ENCODE measurements around the gene RNF7.
"Not testable (repeated sequence)": the region's sequence is repeated elsewhere in the genome, so short reads cannot be mapped to it uniquely, and the experiment has no call there.

Gene RNF7

DNA sequence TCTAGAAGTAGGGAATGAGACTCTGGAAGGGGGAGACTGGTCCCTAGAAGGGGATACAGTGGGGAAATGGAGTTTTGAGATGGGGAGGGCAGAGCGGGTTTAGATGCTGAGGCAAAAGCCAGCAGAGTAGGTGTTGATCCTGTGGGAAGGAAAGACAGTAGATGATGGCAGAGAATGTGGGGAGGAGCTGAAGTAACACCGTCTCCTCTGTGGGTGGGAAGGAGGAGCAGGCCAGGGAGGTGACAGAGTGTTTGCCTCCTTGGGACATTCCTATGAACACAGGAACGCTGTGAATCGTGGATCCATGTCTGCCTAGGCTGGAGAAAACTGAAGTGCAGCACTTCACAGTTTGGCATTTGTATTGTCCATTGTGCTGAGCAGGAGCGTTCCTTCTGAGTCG, 45.5 kb downstream of the RNF7 start:
- no peak for DNase-seq

GRCh38 chr3:141784096-141784495, 46.0 kb downstream of the RNF7 start:
- DNase-seq, result no peak

DNA sequence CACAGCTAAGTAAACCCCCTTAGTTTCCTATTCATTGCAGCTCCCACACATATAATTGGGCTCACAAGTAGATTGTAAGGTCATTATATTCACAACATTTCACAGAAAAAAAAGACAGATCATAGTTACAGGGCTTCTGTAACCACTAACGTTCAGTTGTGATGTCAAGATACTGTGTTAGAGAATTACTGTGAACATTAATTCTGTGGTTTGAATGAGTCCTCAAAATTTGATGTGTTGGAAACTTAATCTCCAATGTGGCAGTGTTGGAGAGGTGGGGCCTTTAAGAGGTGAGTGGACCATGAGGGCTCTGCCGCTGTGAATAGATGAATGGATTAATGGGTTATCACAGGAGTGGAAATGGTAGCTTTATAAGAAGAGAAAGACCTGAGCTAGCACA, 46.4 kb downstream of the RNF7 start:
- DNase-seq, result no peak

GRCh38 chr3:141788149-141788548, 50.1 kb downstream of the RNF7 start:
- DNase-seq, result no peak

- DNase-seq, result not testable (repeated sequence)
These were observed 50.7 kb downstream of the RNF7 start for GRCh38 chr3:141788750-141789149.

- no peak for DNase-seq
These were observed 51.2 kb downstream of the RNF7 start for GRCh38 chr3:141789281-141789680.

GRCh38 chr3:141790171-141790570, 52.1 kb downstream of the RNF7 start:
- DNase-seq, result no peak

GRCh38 chr3:141792495-141792894, 54.4 kb downstream of the RNF7 start:
- DNase-seq, result no peak

DNA sequence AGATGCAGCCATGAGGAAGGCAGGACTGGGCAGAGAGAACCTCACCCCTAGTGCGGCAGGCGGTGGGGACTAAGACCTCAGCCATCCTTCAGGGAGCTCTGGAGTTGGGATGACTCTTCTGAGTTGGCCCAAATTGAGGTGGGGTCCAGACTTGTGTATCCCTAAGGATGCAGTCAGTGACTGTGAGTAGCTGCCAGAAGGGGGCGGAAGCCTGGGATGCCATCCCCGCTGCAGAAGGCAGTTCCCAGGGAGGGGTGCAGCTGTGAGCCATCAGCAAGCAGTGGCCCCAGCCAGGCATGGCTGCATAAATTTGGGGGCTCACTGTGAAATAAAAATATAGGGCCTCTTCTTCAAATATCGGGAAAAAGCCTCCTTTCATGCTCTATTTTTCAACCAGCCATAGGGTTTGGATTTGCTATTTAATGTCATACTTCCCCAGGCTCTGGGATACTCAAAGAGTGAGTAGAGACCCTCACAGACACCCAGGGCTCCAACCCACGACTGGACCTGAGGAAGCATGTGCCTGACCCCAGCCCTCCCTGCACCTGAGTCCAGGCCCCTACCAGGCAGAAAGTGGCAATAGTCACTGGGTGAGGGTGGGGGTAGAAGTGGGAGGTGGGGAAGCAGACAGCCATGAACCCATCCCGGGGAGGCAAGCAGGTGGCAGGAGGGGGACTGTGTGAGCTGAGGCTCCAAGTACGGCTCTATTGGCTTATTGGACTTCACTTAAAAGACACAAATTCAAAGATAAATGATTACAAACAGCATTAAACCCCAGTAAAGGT, 55.6 kb downstream of the RNF7 start:
- no peak for DNase-seq

GRCh38 chr3:141795276-141795675, 57.2 kb downstream of the RNF7 start:
- DNase-seq, result no peak

DNA sequence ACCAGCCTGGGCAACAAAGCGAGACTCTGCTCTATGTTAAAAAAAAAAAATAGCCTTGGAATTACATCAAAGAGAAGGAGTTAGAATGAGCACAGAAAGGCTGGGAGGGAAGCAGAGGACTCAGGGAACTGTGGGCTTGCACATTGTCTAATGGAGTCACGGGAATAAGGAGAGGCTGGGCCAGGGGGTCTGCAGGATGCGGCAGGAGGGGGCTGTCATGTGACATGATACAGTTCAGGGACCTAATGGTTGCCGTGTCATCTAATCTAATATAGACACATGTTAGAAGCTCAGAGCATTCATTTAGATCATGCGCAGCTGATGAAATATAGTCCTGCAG, 57.6 kb downstream of the RNF7 start:
- no peak for DNase-seq

GRCh38 chr3:141796081-141796888, 58.2 kb downstream of the RNF7 start:
- DNase-seq, result peak; percentile 0

Data from NCI-H345 (cell line).